Stomach (tissue), 9 donors: ENCODE data around the gene MARCHF9. TPM values are rescaled to one million over a fixed set of nuclear protein-coding genes. Genes with fewer than 3 reads are reported as not detected.

Source experiments
- DNase-seq, 2 donors: peaks; one replicate each; pipeline versions ENCODE4 v3.0.0 to v3.0.0-alpha.2; 2013 to 2019
- H3K27ac ChIP-seq, 5 donors: fragments of 200-600 bp in 4 of 5; sonication (generic) in 4 of 5; one replicate each; pipeline ENCODE4 v1.5.1; 2013 to 2019; ENCODE audit warnings: mild to moderate bottlenecking in 1 of 5, moderate library complexity in 1 of 5
- H3K27me3 ChIP-seq, 3 donors: fragments of 200-600 bp; sonication (generic); one replicate each; pipeline ENCODE4 v1.5.1; 2017 to 2019; ENCODE audit warnings: mixed run types in 1 of 3
- H3K36me3 ChIP-seq, 4 donors: fragments of 200-600 bp; sonication (generic); 1 replicate in 3 of 4; 2 replicates in 1 of 4; pipeline ENCODE4 v1.5.1; 2016 to 2019
- H3K4me1 ChIP-seq, 4 donors: fragments of 200-600 bp; sonication (generic); one replicate each; pipeline ENCODE4 v1.5.1; 2016 to 2019
- H3K4me3 ChIP-seq, 4 donors: fragments of 200-600 bp; sonication (generic) in 3 of 4; one replicate each; pipeline ENCODE4 v1.5.1; 2016 to 2019; ENCODE audit warnings: mild to moderate bottlenecking in 1 of 4
- H3K9me3 ChIP-seq, 4 donors: fragments of 200-600 bp; sonication (generic); one replicate each; pipeline ENCODE4 v1.5.1; 2016 to 2019
- EP300 ChIP-seq: sonication (generic); formaldehyde crosslinking; IDR thresholded peaks from one replicate; pipeline ENCODE4 v1.6.1; 2017; ENCODE audit warnings: antibody characterized with exemption
- POLR2A ChIP-seq, 4 donors: fragments of 450-650 bp; IDR thresholded peaks; one replicate each; pipeline ENCODE4 v1.6.1; 2016; ENCODE audit warnings: antibody characterized with exemption in 4 of 4, control low read depth in 2 of 4, mild to moderate bottlenecking in 1 of 4, moderate library complexity in 1 of 4
- POLR2AphosphoS5 ChIP-seq, 3 donors: sonication (generic); formaldehyde crosslinking; IDR thresholded peaks; one replicate each; pipeline ENCODE4 v1.6.1; 2016; ENCODE audit warnings: antibody characterized with exemption in 3 of 3
- WGBS, 5 donors: extraction: QIAGEN DNeasy Blood & Tissue Kit in 3 of 5; methylation state at CpG; one replicate each; pipeline versions ENCODE4 v1.1.5 to v1.1.7; 2013 to 2018; 5-methylcytosine and 5-hydroxymethylcytosine counted together
- intact Hi-C: fragments of 100-400 bp; cut with DNase I; formaldehyde crosslinking; loops from one replicate; pipeline ENCODE4 v1.15.1; 2023; ENCODE audit warnings: low total_unique reads
- polyA plus RNA-seq, 3 donors: library from polyadenylated mRNA; stranded (reverse); fragments of 200-250 nt; gene quantifications; one replicate each; pipeline ENCODE4 v1.2.3, GENCODE V29; 2013
- total RNA-seq, 5 donors: library from RNA; depleted of rRNA; stranded (reverse); fragments of >200 nt; gene quantifications; one replicate each; pipeline versions ENCODE4 v1.1.0 to v1.2.3, GENCODE V29; 2014 to 2016
- TF ChIP-seq, protein P1 (sequence below), 7 experiments: fragments of 450-650 bp in 4 of 7; fragments of 200-600 bp in 3 of 7; sonication (generic) in 3 of 7; IDR thresholded peaks; one replicate each; pipeline ENCODE4 v1.5.1; 2016 to 2019; ENCODE audit warnings: antibody characterized with exemption in 7 of 7, control low read depth in 2 of 7, mild to moderate bottlenecking in 1 of 7
- donor health status: healthy with polysubstance abuse.
- donor health status: Bipolar disorder and iron deficiency.
- donor health status: healthy.

The MARCHF9 gene
- total and polyA plus RNA-seq, 8 donors = 1.0 to 16.0 (median 8.8) TPM

- intact Hi-C loops = no loop called here
- H3K4me3 ChIP-seq = no peak overlapping the region
- peaks cover 19 to 27% (median 22%) of the 10 kb centered on the region in 4 donors for H3K4me1 ChIP-seq
- no peak overlapping the region for H3K27ac ChIP-seq
- peak in 1 of 2 donors; percentile 7 for DNase-seq
- peaks cover 0 to 49% (median 0%) of the 10 kb centered on the region in 3 donors for H3K27me3 ChIP-seq
- H3K36me3 ChIP-seq = peaks cover 19 to 47% (median 34%) of the 10 kb centered on the region in 4 donors
- TF ChIP-seq, protein P1, sequence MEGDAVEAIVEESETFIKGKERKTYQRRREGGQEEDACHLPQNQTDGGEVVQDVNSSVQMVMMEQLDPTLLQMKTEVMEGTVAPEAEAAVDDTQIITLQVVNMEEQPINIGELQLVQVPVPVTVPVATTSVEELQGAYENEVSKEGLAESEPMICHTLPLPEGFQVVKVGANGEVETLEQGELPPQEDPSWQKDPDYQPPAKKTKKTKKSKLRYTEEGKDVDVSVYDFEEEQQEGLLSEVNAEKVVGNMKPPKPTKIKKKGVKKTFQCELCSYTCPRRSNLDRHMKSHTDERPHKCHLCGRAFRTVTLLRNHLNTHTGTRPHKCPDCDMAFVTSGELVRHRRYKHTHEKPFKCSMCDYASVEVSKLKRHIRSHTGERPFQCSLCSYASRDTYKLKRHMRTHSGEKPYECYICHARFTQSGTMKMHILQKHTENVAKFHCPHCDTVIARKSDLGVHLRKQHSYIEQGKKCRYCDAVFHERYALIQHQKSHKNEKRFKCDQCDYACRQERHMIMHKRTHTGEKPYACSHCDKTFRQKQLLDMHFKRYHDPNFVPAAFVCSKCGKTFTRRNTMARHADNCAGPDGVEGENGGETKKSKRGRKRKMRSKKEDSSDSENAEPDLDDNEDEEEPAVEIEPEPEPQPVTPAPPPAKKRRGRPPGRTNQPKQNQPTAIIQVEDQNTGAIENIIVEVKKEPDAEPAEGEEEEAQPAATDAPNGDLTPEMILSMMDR (IDR thresholded peaks at IDR 0.05) = no peak
- no peak for TF ChIP-seq POLR2A (IDR thresholded peaks at IDR 0.05)
- TF ChIP-seq EP300 = no peak
- TF ChIP-seq POLR2AphosphoS5 (IDR thresholded peaks at IDR 0.05) = no peak
- WGBS, 5 donors = 73 to 81% (median 77%) methylated on average over 8 to 12 of the region's 12 CpGs
- no peaks in the 10 kb centered on the region for H3K9me3 ChIP-seq
These were observed 30.6 kb upstream of the MARCHF9 start for GRCh38 chr12:57724003-57724935.

- intact Hi-C loops = no loop called here
- H3K27ac ChIP-seq = no peak overlapping the region
- no peak overlapping the region for H3K4me3 ChIP-seq
- H3K9me3 ChIP-seq = no peaks in the 10 kb centered on the region
- H3K4me1 ChIP-seq = peaks cover 19 to 27% (median 22%) of the 10 kb centered on the region in 4 donors
- H3K36me3 ChIP-seq = peaks cover 13 to 40% (median 25%) of the 10 kb centered on the region in 4 donors
- peak in 1 of 2 donors; percentile 15 for DNase-seq
- TF ChIP-seq POLR2AphosphoS5 (IDR thresholded peaks at IDR 0.05) = no peak
- H3K27me3 ChIP-seq = peaks cover 0 to 55% (median 0%) of the 10 kb centered on the region in 3 donors
- WGBS, 5 donors = 40 to 68% (median 52%) methylated on average over 8 to 11 of the region's 11 CpGs
These were observed 29.8 kb upstream of the MARCHF9 start for GRCh38 chr12:57724936-57725740.

GRCh38 chr12:57725851-57726150, 29.1 kb upstream of the MARCHF9 start:
- no peak for TF ChIP-seq POLR2AphosphoS5 (IDR thresholded peaks at IDR 0.05)
- TF ChIP-seq, protein P1 (IDR thresholded peaks at IDR 0.05) = no peak
- TF ChIP-seq EP300 = no peak
- TF ChIP-seq POLR2A (IDR thresholded peaks at IDR 0.05) = no peak
- intact Hi-C loops = no loop called here
- peaks cover 0 to 62% (median 0%) of the 10 kb centered on the region in 3 donors for H3K27me3 ChIP-seq

DNA sequence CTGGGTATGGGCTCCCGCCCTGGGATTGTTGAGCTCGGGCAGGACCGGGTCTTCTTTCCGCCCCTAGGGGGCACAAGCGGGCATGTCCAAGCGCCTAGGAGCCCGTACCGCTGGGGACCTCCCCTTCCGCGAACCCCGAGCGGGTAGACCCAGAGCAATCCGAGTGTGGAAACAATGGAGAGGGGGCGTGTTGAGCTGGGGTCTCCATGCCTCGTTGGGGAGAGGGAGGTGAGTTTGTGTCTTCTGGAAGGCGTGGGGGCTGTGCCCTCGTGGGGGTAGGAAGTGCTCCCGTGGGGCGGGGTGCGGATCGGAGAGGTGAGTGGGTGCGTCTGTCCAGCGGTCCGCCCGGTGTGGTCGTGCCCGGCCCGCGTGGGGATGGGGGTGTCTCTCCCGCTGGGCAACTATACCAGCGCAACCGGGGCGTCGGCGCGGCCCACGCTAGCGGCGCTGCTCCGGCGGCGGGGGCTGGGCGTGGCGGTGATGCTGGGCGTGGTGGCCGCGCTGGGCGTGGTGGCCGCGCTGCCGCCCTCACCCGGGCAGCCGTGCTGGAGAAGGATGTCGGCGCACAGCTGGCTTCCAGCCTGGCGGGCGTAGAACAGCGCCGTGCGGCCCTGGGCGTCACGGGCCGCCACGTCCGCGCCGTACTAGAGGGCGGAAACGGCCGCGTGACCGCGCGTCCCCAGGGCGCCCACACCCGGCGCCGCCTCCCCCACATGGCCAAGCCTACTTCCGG, 28.6 kb upstream of the MARCHF9 start:
- TF ChIP-seq POLR2AphosphoS5 (IDR thresholded peaks at IDR 0.05) (peak in 1 of 3 donors; percentile 2), EP300 (no peak)
- TF ChIP-seq, protein P1 (IDR thresholded peaks at IDR 0.05) = peak in 5 of 7 experiments; percentile 33 to 68 (median 50)
- H3K27me3 ChIP-seq = peaks cover 0 to 67% (median 0%) of the 10 kb centered on the region in 3 donors
- H3K4me1 ChIP-seq = peaks cover 19 to 27% (median 22%) of the 10 kb centered on the region in 4 donors
- peak overlapping the region; percentile 55 to 68 (median 60) for H3K4me3 ChIP-seq
- peaks cover under 1 to 39% (median 13%) of the 10 kb centered on the region in 4 donors for H3K36me3 ChIP-seq
- intact Hi-C loops = no loop called here
- H3K9me3 ChIP-seq = no peaks in the 10 kb centered on the region
- peak; percentile 74 to 94 for DNase-seq
- H3K27ac ChIP-seq = peak overlapping the region; percentile 10 to 75 (median 67)
- WGBS, 5 donors = 12 to 29% (median 16%) methylated on average over 35 to 79 of the region's 79 CpGs

More at GRCh38 chr12:57725851-57726150, 29.1 kb upstream of the MARCHF9 start:
- 10 to 58% (median 19%) methylated on average over 2 to 10 of the region's 10 CpGs for WGBS, 5 donors
- peak overlapping the region in 3 of 5 donors; percentile 65 to 75 (median 67) for H3K27ac ChIP-seq
- no peaks in the 10 kb centered on the region for H3K9me3 ChIP-seq
- no peak for DNase-seq
- peak overlapping the region; percentile 55 to 68 (median 60) for H3K4me3 ChIP-seq
- H3K4me1 ChIP-seq = peaks cover 19 to 27% (median 22%) of the 10 kb centered on the region in 4 donors
- H3K36me3 ChIP-seq = peaks cover 6 to 40% (median 18%) of the 10 kb centered on the region in 4 donors
